GM12872 (cell line): ENCODE data around the gene POLR2H.

ENCODE experiments used
- TF ChIP-seq, protein P1 (sequence below): IDR thresholded peaks from 3 replicates; pipeline ENCODE4 v1.5.1; 2011; ENCODE audit warnings: low read depth, mild to moderate bottlenecking, low read length, moderate library complexity; ENCODE audit not compliant: insufficient read depth

The POLR2H gene

DNA sequence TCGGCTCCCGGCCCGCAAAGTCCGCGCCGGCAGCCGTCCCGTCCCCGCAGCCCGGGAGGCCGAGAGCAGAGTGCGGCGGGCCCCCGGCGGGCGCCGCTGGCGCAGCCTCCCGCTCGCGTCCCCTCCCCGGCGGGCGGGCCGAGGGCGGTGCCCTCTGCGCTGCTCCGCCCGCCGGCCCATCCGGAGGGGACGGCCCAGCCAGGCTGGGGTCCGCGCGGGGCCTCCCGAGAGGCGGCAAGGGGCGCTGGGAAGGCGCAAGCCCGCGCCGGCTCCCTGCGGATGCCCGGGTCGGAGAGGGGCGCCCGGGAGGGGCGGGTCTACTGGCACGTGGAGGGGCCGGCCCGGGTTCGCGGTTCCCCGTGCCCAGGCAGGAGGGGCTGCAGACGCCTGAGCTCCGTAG lies at the start of gene POLR2H, which contains the start of gene CLCN2:
Gene POLR2H, plus strand, starts transcription at position 179 of the 400 bp plus-strand sequence. CDS start 1,783 bp downstream, outside the sequence.
Gene CLCN2, minus strand, starts transcription at position 74 of the 400 bp plus-strand sequence. CDS start 126 bp downstream, outside the sequence.
- TF ChIP-seq, protein P1, sequence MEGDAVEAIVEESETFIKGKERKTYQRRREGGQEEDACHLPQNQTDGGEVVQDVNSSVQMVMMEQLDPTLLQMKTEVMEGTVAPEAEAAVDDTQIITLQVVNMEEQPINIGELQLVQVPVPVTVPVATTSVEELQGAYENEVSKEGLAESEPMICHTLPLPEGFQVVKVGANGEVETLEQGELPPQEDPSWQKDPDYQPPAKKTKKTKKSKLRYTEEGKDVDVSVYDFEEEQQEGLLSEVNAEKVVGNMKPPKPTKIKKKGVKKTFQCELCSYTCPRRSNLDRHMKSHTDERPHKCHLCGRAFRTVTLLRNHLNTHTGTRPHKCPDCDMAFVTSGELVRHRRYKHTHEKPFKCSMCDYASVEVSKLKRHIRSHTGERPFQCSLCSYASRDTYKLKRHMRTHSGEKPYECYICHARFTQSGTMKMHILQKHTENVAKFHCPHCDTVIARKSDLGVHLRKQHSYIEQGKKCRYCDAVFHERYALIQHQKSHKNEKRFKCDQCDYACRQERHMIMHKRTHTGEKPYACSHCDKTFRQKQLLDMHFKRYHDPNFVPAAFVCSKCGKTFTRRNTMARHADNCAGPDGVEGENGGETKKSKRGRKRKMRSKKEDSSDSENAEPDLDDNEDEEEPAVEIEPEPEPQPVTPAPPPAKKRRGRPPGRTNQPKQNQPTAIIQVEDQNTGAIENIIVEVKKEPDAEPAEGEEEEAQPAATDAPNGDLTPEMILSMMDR: no peak

DNA sequence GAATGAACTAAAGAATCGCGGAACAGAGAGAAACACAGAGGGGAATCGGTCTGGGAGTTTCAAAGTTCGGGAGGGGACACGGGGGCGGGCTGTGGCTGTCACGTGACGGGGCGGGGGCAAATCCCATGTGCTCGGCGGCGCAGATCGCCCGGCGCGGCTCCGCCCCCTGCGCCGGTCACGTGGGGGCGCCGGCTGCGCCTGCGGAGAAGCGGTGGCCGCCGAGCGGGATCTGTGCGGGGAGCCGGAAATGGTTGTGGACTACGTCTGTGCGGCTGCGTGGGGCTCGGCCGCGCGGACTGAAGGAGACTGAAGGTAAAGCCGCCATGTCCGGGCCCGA lies 47.2 kb upstream of the POLR2H start, which contains the start of gene EIF4G1:
Gene EIF4G1, plus strand, starts transcription at position 244 of the 337 bp plus-strand sequence. CDS start 1,191 bp downstream, outside the sequence.
- TF ChIP-seq, protein P1: no peak

DNA sequence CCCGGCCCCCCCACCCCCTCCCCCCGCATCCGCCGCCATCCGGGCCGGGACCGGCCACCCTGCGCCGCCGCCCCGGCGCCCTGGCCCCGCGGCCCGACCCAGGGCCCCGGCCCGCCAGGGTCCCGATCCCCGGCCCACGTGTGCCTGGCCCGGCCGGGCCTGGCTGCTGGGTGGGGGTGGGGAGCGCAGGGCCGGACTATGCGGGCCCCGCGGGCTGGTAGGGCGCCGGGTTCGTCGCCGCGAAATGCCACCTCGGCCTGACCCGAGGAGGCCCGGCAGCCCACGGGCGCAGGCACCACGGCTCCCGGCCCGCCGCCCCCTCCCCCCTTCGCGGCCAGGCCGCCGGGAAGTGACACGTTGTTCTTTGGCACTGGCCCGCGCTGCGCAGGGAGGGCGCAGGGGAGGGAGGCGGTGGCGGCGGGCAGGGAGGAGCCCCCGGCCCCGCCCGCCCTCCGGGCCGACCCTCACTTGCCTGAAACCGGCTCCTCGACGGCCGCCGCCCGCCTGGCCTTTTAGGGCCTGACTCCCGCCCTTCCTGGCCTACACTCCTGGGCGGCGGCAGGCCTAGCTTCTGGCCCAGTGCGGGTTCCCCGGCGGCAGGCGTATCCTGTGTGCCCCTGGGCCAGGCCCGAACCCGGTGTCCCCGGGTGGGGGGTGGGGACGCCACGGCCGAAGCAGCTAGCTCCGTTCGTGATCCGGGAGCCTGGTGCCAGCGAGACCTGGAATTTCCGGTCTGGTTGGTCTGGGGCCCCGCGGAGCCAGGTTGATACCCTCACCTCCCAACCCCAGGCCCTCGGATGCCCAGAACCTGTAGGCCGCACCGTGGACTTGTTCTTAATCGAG lies 46.6 kb upstream of the POLR2H start:
- TF ChIP-seq, protein P1: no peak

DNA sequence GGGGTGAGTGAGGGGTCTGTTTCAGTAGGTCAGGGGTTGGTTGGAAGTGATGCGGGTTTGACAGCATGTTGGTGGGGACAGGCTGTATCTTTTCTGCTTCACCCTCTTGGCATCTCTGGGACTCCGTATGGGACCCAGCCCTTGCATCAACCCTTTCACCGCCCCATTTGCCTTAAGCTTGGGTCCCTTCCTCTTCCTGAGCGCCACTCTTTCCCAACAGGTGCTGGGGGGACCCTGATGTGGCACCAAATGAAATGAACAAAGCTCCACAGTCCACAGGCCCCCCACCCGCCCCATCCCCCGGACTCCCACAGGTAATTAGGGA lies 46.0 kb upstream of the POLR2H start:
- TF ChIP-seq, protein P1: no peak

DNA sequence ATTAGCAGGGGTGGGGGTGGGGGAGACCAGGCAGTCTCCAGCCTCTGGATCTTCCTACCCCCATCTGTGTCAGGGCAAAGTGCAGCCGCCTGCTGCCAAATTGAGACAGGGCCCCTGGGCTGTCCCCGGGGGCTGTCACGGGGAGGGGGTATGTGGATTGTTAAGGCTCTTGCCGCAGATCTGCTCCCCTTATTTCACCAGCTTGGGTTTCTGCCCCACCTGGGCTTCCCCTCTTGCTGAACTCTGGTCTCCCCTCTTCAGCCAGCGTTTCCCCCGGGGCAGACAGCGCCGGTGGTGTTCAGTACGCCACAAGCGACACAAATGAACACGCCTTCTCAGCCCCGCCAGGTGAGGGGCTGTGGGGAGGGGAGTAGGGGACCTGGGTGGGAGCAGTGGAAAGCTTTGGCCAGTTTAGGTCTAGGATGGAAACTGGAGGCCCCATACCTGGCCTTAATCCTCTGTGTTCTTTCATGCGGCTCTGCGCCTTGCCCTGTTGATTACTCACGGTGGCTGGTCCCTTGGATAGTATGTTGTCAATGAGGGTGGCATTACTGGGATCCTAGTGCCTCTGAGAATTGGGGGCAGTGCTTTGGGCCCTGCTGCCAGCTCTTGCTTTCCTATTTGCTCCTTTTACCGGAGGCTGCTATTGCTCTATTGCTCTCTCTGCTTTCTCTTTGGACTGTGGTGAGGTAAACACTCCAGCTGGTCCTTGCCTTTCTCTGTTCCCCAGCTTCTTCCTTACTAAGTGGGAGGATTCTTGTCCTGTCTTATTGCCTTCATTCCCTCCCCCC lies 45.4 kb upstream of the POLR2H start:
- TF ChIP-seq, protein P1: no peak

DNA sequence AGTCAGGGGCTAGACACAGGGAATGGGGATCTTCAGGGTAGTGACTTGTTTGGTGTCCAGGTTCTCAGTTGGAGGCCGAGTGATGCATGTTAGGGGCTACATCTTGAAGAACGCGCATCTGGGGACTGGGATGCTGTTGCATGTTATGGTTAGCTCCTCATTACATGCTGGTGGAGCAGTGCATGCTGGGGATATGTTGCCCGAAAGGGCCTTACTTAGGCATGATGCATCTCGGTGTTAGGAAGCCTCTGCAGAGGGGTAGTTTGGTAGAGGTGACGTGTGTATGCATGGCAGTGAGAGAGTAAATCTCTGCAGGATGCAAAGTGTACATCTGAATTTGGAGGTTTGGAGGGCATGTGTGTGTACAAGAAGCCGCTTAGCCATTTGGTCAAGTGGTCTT lies 44.7 kb upstream of the POLR2H start:
- TF ChIP-seq, protein P1: no peak

DNA sequence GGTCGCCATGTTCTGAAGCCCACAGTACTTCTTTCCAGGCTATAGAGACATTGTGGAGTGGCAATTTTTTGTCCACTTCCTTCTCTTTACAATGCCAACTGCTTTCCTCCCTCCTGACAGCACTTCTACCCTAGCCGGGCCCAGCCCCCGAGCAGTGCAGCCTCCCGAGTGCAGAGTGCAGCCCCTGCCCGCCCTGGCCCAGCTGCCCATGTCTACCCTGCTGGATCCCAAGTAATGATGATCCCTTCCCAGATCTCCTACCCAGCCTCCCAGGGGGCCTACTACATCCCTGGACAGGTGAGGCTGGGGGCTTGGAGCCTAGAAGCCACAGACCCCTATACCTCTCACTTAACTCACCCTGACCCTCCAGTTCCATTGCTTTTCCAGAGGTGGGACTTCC lies 44.3 kb upstream of the POLR2H start:
- TF ChIP-seq, protein P1: no peak
